GM06990 (cell line): Measurements from ENCODE around the gene MESP2.

Experiments
- DNase-seq: peaks from one replicate; pipeline ENCODE4 v3.0.0-alpha.2; 2011; ENCODE audit not compliant: insufficient read length; ENCODE audit errors: extremely low read depth
- H3K27me3 ChIP-seq: replicated peaks from 2 replicates; pipeline ENCODE4 v1.6.0; 2011; ENCODE audit warnings: low read length; ENCODE audit not compliant: control insufficient read depth, insufficient read depth
- H3K36me3 ChIP-seq: 2 replicates; pipeline ENCODE4 v1.5.1; 2011; ENCODE audit warnings: low read length; ENCODE audit not compliant: control insufficient read depth, insufficient read depth
- H3K4me3 ChIP-seq: replicated peaks from 2 replicates; pipeline ENCODE4 v1.5.1; 2011; ENCODE audit warnings: low read depth, mild to moderate bottlenecking, control low read depth, low read length
- TF ChIP-seq, protein P1 (sequence below): IDR thresholded peaks from 2 replicates; pipeline ENCODE4 v1.5.1; 2011; ENCODE audit warnings: low read length, control low read depth, mild to moderate bottlenecking, inconsistent platforms; ENCODE audit not compliant: insufficient read depth, poor library complexity, severe bottlenecking

The MESP2 gene

DNA sequence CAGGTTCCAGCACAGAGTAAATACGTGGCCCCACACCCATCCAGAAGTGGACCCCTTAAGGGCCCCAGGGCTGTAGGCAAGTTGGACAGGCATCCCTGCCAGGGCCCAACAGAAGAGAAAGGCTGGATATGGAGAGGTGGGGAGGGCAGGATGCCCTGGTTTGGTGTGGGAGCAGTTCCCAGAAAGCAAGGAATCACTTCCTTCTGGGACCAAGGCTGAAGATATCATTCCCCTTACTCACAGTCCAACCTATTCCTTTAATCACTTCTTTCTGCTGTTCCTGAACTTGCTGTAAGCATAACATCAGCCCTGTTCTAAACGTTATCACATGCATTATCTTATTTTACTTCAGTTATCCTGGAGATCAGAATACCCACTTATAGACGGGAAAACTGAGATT lies 6.1 kb upstream of the MESP2 start:
- TF ChIP-seq, protein P1, sequence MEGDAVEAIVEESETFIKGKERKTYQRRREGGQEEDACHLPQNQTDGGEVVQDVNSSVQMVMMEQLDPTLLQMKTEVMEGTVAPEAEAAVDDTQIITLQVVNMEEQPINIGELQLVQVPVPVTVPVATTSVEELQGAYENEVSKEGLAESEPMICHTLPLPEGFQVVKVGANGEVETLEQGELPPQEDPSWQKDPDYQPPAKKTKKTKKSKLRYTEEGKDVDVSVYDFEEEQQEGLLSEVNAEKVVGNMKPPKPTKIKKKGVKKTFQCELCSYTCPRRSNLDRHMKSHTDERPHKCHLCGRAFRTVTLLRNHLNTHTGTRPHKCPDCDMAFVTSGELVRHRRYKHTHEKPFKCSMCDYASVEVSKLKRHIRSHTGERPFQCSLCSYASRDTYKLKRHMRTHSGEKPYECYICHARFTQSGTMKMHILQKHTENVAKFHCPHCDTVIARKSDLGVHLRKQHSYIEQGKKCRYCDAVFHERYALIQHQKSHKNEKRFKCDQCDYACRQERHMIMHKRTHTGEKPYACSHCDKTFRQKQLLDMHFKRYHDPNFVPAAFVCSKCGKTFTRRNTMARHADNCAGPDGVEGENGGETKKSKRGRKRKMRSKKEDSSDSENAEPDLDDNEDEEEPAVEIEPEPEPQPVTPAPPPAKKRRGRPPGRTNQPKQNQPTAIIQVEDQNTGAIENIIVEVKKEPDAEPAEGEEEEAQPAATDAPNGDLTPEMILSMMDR, result no peak
- no peak for DNase-seq
- no peak overlapping the region for H3K4me3 ChIP-seq
- H3K27me3 ChIP-seq, result no peaks in the 10 kb centered on the region
- H3K36me3 ChIP-seq, result no peaks in the 10 kb centered on the region

DNA sequence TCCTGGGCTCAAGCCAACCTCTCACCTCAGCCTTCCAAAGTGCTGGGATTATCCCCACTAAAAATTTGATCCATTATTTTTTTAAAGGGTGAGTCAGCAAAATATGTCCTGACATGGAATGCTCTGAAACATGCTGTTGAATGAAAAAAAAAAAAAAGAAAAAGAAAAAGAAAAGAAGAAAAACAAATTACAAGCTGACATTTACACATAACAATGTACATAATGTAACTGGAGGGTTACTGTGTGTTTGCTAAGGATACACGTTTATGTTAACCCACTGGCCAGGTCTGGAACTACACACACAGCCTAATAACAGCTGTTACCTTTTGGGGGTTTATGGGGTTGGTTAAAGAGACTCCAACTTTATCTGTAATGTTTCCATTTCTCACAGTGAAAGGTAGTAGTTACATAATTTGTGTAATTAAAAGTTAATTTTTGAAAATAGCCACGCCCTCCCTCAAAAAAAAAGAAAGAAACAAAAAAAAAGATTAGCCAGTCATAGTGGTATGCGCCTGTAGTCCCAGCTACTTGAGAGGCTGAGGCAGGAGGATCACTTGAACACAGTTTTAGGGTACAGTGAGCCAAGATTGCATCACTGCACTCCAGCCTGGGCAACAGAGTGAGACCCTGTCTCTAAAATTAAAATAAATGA lies 3.1 kb upstream of the MESP2 start:
- Histone ChIP-seq H3K36me3 (no peaks in the 10 kb centered on the region), H3K27me3 (no peaks in the 10 kb centered on the region), H3K4me3 (no peak overlapping the region)
- TF ChIP-seq, protein P1, result no peak
- DNase-seq, result no peak

DNA sequence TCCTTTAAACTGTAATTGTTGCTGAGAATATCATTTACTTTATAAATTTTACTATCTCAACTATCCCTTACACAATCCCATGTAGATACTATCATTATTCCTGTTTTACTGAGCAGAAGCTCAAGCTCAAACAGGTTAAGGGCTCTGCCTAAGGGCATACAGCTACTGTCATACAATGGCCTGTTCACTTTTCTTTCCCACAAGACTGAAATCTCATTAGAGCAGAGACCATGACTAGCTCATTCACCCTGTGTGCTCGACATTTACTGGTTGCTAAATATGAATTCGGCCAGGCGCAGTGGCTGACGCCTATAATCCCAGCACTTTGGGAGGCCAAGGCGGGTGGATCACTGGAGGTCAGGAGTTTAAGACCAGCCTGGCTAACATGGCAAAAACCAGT lies 1.6 kb upstream of the MESP2 start:
- TF ChIP-seq, protein P1, result no peak
- no peak overlapping the region for H3K4me3 ChIP-seq
- H3K36me3 ChIP-seq, result no peaks in the 10 kb centered on the region
- H3K27me3 ChIP-seq, result no peaks in the 10 kb centered on the region
- no peak for DNase-seq

DNA sequence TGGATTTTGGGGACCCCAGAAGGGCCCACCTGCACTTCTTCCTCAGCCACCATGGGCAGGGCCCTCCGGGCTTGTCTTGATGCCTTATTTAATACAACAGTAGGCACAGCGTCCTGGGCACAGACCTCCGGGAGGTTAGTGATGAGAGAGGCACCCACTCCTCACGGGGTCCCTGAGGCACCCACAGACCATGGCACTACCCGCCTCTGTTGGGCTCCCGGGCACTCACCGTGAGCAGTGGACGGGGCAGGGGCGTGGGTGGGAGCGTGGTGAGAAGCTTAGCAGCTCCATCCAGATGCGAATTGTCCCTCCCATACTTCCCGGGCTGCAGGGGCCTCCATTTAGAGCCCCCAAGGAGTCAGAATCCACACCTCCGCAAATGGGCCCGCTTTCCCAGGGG lies 317 bp upstream of the MESP2 start:
- H3K4me3 ChIP-seq, result no peak overlapping the region
- no peaks in the 10 kb centered on the region for H3K36me3 ChIP-seq
- no peak for DNase-seq
- H3K27me3 ChIP-seq, result no peaks in the 10 kb centered on the region
- TF ChIP-seq, protein P1, result no peak

- no peak for DNase-seq
- no peaks in the 10 kb centered on the region for H3K36me3 ChIP-seq
- no peak overlapping the region for H3K4me3 ChIP-seq
- H3K27me3 ChIP-seq, result no peaks in the 10 kb centered on the region
- TF ChIP-seq, protein P1, result no peak
These were observed 1.1 kb downstream of the MESP2 start for GRCh38 chr15:89777073-89777751.
